Epithelial cell of proximal tubule (primary cell): ENCODE results near the gene RPS15. TPM values are rescaled to one million over a fixed set of nuclear protein-coding genes. Genes with fewer than 3 reads are reported as not detected.
A peak's percentile ranks its signal among the peaks of the same experiment; 100 is the strongest.

ENCODE experiments used
- DNase-seq: peaks from one replicate; pipeline ENCODE4 v3.0.0-alpha.2; 2011; ENCODE audit warnings: low read depth
- H3K4me3 ChIP-seq: 2 replicates; pipeline ENCODE4 v1.5.1; 2011; ENCODE audit warnings: low read depth, mild to moderate bottlenecking, low read length
- CTCF ChIP-seq: conservative IDR thresholded peaks from 2 replicates; pipeline ENCODE4 v1.5.1; 2012; ENCODE audit warnings: low read depth, mild to moderate bottlenecking, low read length
- total RNA-seq: library from RNA; depleted of rRNA; stranded (reverse); fragments of >200 nt; gene quantifications from 2 replicates; pipeline ENCODE4 v1.2.3, GENCODE V29; 2015

RPS15 gene
- total RNA-seq, 1 donor from 2014 or later, result 3,361 TPM

DNA sequence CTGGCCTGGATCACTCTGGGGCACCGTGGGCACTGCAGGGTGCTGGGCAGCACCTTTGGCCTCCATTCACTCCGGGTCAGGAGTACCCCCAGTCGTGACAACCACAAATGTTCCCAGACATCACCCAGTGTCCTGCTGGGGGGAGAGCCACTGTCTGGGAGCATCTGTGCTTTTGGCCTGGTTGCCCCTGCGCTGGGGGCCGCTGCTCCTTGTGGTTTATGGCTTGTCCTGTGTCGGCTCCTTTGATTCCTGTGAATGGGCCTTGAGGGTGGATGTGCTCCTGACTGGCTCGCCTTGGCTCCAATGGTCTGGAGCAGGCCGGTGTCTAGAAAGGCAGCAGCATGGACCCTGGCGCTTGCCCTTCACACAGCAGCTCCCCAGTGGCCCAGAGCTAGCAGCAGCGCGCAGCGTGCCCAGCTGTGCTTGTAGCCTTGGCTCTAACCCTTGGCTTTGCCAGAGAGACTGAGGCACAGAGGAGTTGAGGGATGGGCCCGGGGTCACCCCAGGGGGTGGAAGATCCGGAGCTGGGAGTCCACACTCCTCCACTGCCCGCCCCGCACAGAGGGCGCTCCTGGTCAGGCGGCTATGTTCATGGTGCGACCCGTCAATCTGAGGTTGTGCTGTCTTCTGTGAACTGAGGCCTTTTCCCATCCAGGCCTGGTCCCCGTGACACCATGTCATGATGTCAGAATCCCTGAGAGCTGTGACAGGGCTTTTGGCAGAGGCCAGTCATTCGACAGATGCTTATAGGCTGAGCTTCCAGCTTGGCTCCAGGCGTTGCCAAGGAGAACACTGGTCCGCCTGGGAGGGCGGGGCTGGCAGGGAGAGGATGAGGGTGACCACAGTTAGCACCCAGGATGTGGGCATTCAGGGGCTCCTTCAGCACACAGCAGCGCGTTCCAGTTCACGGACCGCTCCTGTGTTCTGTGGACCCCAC, 26.7 kb upstream of the RPS15 start:
- DNase-seq, result no peak
- H3K4me3 ChIP-seq, result no peak overlapping the region
- TF ChIP-seq CTCF, result no peak

DNA sequence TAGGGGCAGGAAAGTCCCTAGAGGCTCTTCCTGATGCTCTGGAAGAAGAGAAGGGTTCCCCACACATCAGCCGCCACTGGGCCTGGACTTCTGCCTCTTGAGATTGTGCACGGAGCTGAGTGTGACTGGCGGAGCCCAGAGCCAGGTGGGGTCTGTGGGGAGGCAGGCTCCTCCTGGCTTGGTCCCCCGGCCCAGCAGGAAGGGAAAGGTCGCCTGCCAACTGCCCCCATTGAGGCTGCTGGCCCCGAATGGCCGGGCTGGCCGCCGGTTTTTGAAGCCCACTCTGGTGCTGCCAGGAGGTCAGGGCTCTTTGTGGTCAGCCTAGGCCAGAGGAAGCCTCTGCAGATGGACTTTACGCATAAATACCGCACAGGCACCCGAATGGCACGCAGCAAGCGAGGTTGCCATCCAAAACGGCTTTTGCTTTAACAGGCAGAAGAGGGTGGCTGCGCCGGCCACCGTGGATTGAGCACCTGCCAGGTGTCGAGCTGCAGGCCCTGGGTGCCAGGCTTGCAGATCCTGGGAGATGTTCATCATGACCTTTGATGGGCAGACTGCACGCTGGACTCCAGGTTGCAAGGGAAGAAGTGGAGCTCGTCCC, 25.8 kb upstream of the RPS15 start:
- DNase-seq, result no peak
- TF ChIP-seq CTCF, result no peak
- no peak overlapping the region for H3K4me3 ChIP-seq

DNA sequence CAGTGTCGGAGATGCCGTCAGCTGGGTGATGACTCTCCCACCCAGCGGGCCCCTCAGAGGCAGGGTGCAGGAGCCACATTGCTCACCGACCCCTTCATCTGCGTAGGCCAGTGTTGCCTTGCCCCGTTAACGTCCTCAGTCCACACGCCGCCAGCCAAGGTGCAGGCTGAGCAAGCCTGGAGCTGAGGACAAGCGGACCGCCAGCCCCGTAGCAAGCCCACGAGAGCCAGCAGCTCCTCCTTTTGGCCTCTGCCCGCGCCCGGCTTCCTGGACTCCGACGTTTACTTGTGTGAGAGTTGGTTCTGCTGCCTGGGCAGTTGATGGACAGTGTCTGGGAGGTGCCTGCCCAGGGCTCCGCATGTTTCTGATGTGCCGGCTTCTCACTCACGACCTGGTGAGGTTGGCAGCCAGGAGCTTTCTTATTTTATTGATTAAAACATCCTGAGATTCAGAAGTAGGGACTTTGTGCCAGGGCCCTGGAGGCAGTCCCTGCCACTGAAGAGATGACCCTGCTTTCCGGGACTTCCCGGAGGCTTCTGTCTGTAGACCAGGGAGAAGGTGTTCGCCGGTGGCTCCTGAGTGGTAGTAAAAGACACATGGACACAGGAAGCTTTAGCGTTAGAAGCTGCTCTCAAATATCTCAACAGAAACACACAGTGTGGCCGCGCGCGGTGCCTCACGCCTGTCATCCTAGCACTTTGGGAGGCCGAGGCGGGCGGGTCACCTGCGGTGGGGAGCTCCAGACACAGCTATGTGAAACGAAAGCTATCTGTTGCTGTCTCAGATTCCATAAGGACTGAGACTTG, 25.0 kb upstream of the RPS15 start:
- DNase-seq, result no peak

DNA sequence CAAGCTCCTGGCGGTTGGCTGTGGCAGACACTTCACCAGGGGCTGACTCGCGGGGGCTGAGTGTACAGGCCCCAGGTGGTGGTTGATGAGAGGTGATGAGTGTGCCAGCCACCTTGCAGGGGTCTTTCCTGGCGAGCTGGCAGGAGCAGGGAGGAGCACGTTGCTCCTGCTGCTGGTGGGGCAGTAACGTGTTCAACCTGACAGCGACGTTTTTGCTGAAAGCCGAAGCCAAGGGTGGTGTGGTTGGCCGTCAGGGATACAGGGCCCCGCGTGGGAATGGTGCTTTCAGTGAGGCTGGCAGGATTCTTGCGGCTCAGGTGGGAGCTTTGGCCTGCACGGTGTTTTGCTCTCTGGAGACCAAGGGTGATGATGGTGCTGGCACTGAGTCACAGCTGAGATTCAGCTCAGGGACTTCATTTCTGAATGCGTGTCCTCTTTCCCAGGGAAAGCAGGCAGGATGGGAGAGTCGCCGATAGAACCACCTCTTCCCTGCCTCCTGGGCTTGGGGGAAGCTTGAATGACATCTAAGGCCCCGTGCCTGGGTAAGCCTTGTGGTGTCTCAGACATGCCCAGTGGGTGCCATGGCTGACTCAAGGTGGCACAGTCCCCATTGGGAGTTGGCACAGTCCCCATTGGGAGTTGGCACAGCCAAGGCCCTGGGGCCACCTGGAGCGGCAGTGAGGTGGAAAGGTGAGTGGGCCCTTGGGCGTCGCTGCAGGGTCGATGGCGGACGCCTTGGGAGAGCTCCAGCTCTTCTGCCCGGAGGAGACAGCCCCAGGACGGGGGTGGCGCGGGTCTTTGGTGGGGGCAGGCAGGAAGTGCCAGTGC, 22.0 kb upstream of the RPS15 start:
- no peak for DNase-seq
- H3K4me3 ChIP-seq, result peak overlapping the region; percentile 3
- TF ChIP-seq CTCF, result no peak

More for the DNA sequence above, 25.0 kb upstream of the RPS15 start:
- H3K4me3 ChIP-seq, result no peak overlapping the region
- no peak for TF ChIP-seq CTCF

- TF ChIP-seq CTCF, result no peak
- DNase-seq, result no peak
- H3K4me3 ChIP-seq, result no peak overlapping the region
Observed at GRCh38 chr19:1417145-1417544, 21.1 kb upstream of the RPS15 start.
